Thyroid gland (tissue), 4 donors: ENCODE measurements around the gene TMEM82. TPM values are rescaled to one million over a fixed set of nuclear protein-coding genes. Genes with fewer than 3 reads are reported as not detected.

Experiments used
- DNase-seq, 2 donors: peaks; one replicate each; pipeline ENCODE4 v3.0.0-alpha.2; 2019
- H3K27ac ChIP-seq, 3 donors: fragments of 200-600 bp; sonication (generic); 1 replicate in 2 of 3; 2 replicates in 1 of 3; pipeline ENCODE4 v1.5.1; 2016 to 2019; ENCODE audit warnings: mild to moderate bottlenecking in 1 of 3, moderate library complexity in 1 of 3
- H3K27me3 ChIP-seq: fragments of 200-600 bp; sonication (generic); one replicate; pipeline ENCODE4 v1.5.1; 2019
- H3K36me3 ChIP-seq, 2 donors: fragments of 200-600 bp; sonication (generic); one replicate each; pipeline ENCODE4 v1.5.1; 2016 to 2019
- H3K4me1 ChIP-seq, 2 donors: fragments of 200-600 bp; sonication (generic); one replicate each; pipeline ENCODE4 v1.5.1; 2017 to 2019
- H3K4me3 ChIP-seq, 3 donors: fragments of 200-600 bp; sonication (generic); replicated peaks in 1 of 3; 1 replicate in 2 of 3; 2 replicates in 1 of 3; pipeline ENCODE4 v1.5.1; 2016; ENCODE audit warnings: mild to moderate bottlenecking in 1 of 3
- H3K9me3 ChIP-seq: fragments of 200-600 bp; sonication (generic); one replicate; pipeline ENCODE4 v1.5.1; 2017
- CTCF ChIP-seq, 6 experiments: fragments of 200-600 bp in 3 of 6; fragments of 450-650 bp in 3 of 6; sonication (generic) in 3 of 6; IDR thresholded peaks; one replicate each; pipeline ENCODE4 v1.5.1; 2016 to 2019; ENCODE audit warnings: antibody characterized with exemption in 6 of 6, mild to moderate bottlenecking in 2 of 6, inconsistent platforms in 1 of 6, moderate library complexity in 1 of 6
- POLR2A ChIP-seq, 2 donors: fragments of 450-650 bp; IDR thresholded peaks; one replicate each; pipeline ENCODE4 v1.6.1; 2017; ENCODE audit warnings: antibody characterized with exemption in 2 of 2, mild to moderate bottlenecking in 2 of 2, moderate library complexity in 1 of 2
- WGBS, 2 donors: methylation state at CpG; one replicate each; pipeline ENCODE4 v1.1.5; 2017; 5-methylcytosine and 5-hydroxymethylcytosine counted together
- intact Hi-C: fragments of 100-400 bp; cut with DNase I; formaldehyde crosslinking; loops from one replicate; pipeline ENCODE4 v1.15.1; 2023
- total RNA-seq, 4 donors: library from RNA; depleted of rRNA; stranded (reverse); fragments of >200 nt; gene quantifications; one replicate each; pipeline ENCODE4 v1.2.3, GENCODE V29; 2016

TMEM82 gene
- total RNA-seq, 4 donors from 2014 or later: not detected

- Histone ChIP-seq H3K9me3 (no peaks in the 10 kb centered on the region), H3K36me3 (no peaks in the 10 kb centered on the region), H3K4me3 (peak overlapping the region in 1 of 3 donors; percentile 75), H3K27me3 (no peaks in the 10 kb centered on the region), H3K27ac (peak overlapping the region in 2 of 3 donors; percentile 61 to 66), H3K4me1 (peaks cover 9 to 38% of the 10 kb centered on the region in 2 donors)
- no peak for TF ChIP-seq POLR2A (IDR thresholded peaks at IDR 0.05)
- no peak for TF ChIP-seq CTCF (IDR thresholded peaks at IDR 0.05)
- DNase-seq: no peak
- 30 to 42% methylated on average over 15 to 21 of the region's 24 CpGs for WGBS, 2 donors
- intact Hi-C loops: no loop called here
These were observed 15.5 kb downstream of the TMEM82 start for GRCh38 chr1:15757575-15758342.

- H3K9me3 ChIP-seq: no peaks in the 10 kb centered on the region
- H3K4me1 ChIP-seq: peaks cover 9 to 38% of the 10 kb centered on the region in 2 donors
- no peaks in the 10 kb centered on the region for H3K27me3 ChIP-seq
- TF ChIP-seq POLR2A (IDR thresholded peaks at IDR 0.05) (no peak), CTCF (IDR thresholded peaks at IDR 0.05) (no peak)
- H3K36me3 ChIP-seq: no peaks in the 10 kb centered on the region
- peak within 1 kb of the TSS in 2 of 3 donors; percentile 61 to 66 for H3K27ac ChIP-seq
- 3 to 9% methylated on average over 6 to 16 of the region's 58 CpGs for WGBS, 2 donors
- H3K4me3 ChIP-seq: peak within 1 kb of the TSS in 2 of 3 donors; percentile 68 to 75
- DNase-seq: peak; percentile 41 to 42
- intact Hi-C loops: no loop called here
These were observed 16.1 kb downstream of the TMEM82 start, which contains the start of gene FBLIM1 for GRCh38 chr1:15758343-15758931. Gene FBLIM1, plus strand, starts transcription at chr1:15758795. Its CDS starts 6,189 bp downstream, at chr1:15764984.

GRCh38 chr1:15758953-15759661 lies 16.8 kb downstream of the TMEM82 start:
- H3K27me3 ChIP-seq: no peaks in the 10 kb centered on the region
- no peaks in the 10 kb centered on the region for H3K36me3 ChIP-seq
- WGBS, 2 donors: 4 to 19% methylated on average over 6 to 16 of the region's 58 CpGs
- DNase-seq: no peak
- no peaks in the 10 kb centered on the region for H3K9me3 ChIP-seq
- H3K4me1 ChIP-seq: peaks cover 9 to 38% of the 10 kb centered on the region in 2 donors
- H3K4me3 ChIP-seq: peak overlapping the region in 2 of 3 donors; percentile 68 to 75
- no peak for TF ChIP-seq POLR2A (IDR thresholded peaks at IDR 0.05)
- H3K27ac ChIP-seq: peak overlapping the region in 2 of 3 donors; percentile 61 to 66
- intact Hi-C loops: no loop called here

GRCh38 chr1:15760520-15761211 lies 18.4 kb downstream of the TMEM82 start:
- TF ChIP-seq POLR2A (IDR thresholded peaks at IDR 0.05) (no peak), CTCF (IDR thresholded peaks at IDR 0.05) (no peak)
- intact Hi-C loops: no loop called here
- DNase-seq: peak in 1 of 2 donors; percentile 20

More at GRCh38 chr1:15760520-15761211, 18.4 kb downstream of the TMEM82 start:
- no peaks in the 10 kb centered on the region for H3K9me3 ChIP-seq
- H3K27ac ChIP-seq: peak overlapping the region; percentile 23 to 60 (median 36)
- H3K4me1 ChIP-seq: peaks cover 9 to 38% of the 10 kb centered on the region in 2 donors
- WGBS, 2 donors: 53 to 60% methylated on average over 1 to 11 of the region's 12 CpGs
- no peak overlapping the region for H3K4me3 ChIP-seq
- no peaks in the 10 kb centered on the region for H3K36me3 ChIP-seq
- no peaks in the 10 kb centered on the region for H3K27me3 ChIP-seq
